AG10803 (cell line): Measurements from ENCODE around the gene TUBGCP2.

Experiments used
- DNase-seq: peaks from one replicate; pipeline ENCODE4 v3.0.0; 2010; ENCODE audit warnings: low read depth
- H3K4me3 ChIP-seq: 2 replicates; pipeline ENCODE4 v1.5.1; 2011; ENCODE audit warnings: mild to moderate bottlenecking, low read length, control low read depth
- TF ChIP-seq, protein P1 (sequence below): conservative IDR thresholded peaks from 2 replicates; pipeline ENCODE4 v1.5.1; 2011; ENCODE audit warnings: mild to moderate bottlenecking, low read length, control low read depth, inconsistent platforms

TUBGCP2 gene

GRCh38 chr10:133281084-133281483 lies 27.6 kb downstream of the TUBGCP2 start:
- DNase-seq, result no peak
- TF ChIP-seq, protein P1, sequence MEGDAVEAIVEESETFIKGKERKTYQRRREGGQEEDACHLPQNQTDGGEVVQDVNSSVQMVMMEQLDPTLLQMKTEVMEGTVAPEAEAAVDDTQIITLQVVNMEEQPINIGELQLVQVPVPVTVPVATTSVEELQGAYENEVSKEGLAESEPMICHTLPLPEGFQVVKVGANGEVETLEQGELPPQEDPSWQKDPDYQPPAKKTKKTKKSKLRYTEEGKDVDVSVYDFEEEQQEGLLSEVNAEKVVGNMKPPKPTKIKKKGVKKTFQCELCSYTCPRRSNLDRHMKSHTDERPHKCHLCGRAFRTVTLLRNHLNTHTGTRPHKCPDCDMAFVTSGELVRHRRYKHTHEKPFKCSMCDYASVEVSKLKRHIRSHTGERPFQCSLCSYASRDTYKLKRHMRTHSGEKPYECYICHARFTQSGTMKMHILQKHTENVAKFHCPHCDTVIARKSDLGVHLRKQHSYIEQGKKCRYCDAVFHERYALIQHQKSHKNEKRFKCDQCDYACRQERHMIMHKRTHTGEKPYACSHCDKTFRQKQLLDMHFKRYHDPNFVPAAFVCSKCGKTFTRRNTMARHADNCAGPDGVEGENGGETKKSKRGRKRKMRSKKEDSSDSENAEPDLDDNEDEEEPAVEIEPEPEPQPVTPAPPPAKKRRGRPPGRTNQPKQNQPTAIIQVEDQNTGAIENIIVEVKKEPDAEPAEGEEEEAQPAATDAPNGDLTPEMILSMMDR, result no peak
- H3K4me3 ChIP-seq, result no peak overlapping the region

- TF ChIP-seq, protein P1, result no peak
- no peak for DNase-seq
- no peak overlapping the region for H3K4me3 ChIP-seq
Observed at GRCh38 chr10:133280391-133281059, 28.1 kb downstream of the TUBGCP2 start.

DNA sequence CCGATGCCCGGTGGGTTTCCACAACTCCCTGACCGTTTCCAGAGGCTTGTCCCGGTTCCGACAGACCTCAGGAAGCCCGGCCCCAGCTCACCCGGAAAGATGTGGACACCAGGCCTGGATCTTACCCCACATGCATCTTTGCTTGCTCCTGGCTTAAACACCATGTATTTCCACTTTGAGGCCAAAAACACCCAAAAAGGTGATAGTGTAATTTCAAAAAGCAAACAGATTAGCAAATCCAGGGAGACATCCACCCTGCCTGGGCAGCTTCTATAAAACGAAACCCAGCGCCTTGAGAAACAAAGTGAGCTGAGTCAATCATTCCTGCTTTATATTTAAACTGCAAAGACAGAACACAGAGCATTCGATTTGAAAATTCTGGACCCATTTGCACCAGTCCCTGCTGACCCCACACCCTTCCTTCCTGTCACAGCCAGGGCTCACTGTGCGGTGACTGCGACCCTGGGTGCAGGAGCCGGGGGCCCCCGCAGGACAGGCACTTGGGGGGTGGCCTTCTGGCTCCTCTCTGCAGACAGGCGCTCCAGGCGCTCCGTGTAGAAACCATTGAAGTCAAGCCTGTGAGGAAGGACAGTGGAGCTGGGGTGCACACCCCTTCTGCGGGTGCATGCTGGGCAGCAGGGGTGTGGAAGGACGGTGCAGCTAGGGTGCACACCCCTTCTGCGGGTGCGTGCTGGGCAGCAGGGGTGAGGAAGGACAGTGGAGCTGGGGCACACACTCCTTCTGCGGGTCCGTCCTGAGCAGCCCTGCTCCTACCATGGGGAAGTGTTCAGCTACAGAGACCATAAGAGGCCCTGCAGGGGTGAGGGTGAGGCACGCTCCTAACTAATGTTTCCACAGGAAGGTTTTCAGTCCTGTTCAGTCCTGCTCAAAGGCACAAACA lies 29.1 kb downstream of the TUBGCP2 start:
- DNase-seq, result no peak
- TF ChIP-seq, protein P1, result no peak
- no peak overlapping the region for H3K4me3 ChIP-seq

GRCh38 chr10:133278577-133279265 lies 30.0 kb downstream of the TUBGCP2 start:
- TF ChIP-seq, protein P1, result no peak
- peak; percentile 47 for DNase-seq
- H3K4me3 ChIP-seq, result no peak overlapping the region

DNA sequence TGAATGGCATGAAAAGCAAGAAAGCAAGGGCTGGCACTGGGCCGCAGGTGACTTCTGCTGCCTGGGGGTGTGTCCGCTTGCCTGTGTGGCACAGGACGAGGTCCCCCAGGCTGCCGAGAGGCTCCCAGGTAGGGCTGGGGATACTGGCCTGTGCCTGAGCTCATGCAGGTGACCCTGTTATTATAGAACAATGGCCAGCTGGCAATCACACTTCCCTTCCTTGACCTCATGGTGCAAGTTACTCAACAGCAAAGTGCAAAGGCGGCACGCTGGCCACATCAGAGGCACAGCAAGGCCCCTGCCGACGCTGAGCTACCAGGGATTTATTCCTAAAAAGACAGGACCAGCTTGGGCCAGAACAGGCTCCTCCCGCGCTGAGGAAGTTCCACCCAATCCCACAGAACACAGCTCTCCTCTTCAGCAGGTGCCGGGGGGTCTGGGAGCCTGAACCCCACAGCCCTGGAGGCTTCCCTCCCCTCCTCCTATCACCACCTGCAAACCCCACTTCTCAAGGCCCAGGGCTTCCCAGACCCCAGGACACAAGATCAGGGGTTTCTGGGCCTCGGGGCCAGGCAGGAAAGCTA lies 30.6 kb downstream of the TUBGCP2 start:
- TF ChIP-seq, protein P1, result no peak
- no peak overlapping the region for H3K4me3 ChIP-seq
- no peak for DNase-seq

DNA sequence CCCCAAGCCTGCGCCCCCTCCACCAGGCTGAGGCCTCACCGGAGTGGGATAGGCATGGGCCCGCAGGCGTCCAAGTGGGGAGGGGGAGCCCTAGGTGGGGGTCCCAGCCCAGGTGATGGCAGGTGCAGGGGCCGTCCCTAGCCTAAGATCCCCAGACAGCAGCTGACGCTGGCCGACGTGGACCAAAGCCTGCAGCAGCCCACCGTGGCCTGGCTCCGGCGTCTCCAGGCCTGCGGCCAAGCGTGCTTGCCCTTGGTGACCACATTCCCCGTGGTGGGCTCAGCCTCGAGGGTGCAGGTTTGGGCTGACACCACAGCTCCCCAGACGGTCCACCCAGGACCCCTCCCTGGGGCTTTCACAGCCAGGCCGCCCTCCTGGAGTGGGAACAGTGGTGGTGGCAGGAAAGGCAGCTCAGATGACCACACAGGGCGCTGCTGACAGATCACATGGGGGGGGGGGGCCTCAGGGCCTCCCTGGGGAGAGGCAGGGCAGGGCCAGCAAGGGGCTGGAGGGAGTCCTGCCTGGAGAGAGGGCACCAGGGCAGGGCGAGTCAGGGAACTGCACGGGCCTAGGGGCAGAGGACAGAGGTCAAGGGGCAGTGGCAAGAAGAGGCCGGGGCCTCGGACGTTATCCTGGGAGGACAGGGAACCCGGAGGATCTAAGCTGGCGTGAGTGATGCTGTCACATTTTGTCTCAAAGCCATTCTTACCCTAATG lies 31.2 kb downstream of the TUBGCP2 start:
- no peak overlapping the region for H3K4me3 ChIP-seq
- TF ChIP-seq, protein P1, result no peak
- DNase-seq, result no peak
